Prostate gland (tissue), 2 donors: ENCODE results near the gene SNRPA1. TPM values are rescaled to one million over a fixed set of nuclear protein-coding genes. Genes with fewer than 3 reads are reported as not detected.

Experiments
- DNase-seq: peaks from one replicate; pipeline ENCODE4 v3.0.0-alpha.2; 2019; ENCODE audit warnings: low spot score
- H3K27ac ChIP-seq, 2 donors: fragments of 200-600 bp; sonication (generic); 2 replicates each; pipeline ENCODE4 v1.5.1; 2017 to 2019
- H3K27me3 ChIP-seq: fragments of 200-600 bp; sonication (generic); replicated peaks from 2 replicates; pipeline ENCODE4 v1.5.1; 2019; ENCODE audit not compliant: insufficient read depth
- H3K36me3 ChIP-seq, 2 donors: fragments of 200-600 bp; sonication (generic); 1 replicate in 1 of 2; 2 replicates in 1 of 2; pipeline versions ENCODE4 v1.5.1 to v1.8.1; 2017 to 2019
- H3K4me1 ChIP-seq: fragments of 200-600 bp; sonication (generic); replicated peaks from 2 replicates; pipeline ENCODE4 v1.5.1; 2019
- H3K4me3 ChIP-seq, 2 donors: fragments of 200-600 bp; sonication (generic); 2 replicates each; pipeline ENCODE4 v1.5.1; 2017 to 2019
- H3K9me3 ChIP-seq: fragments of 200-600 bp; sonication (generic); 2 replicates; pipeline ENCODE4 v1.5.1; 2017
- CTCF ChIP-seq, 4 experiments: fragments of 200-600 bp in 2 of 4; fragments of 450-650 bp in 2 of 4; sonication (generic) in 2 of 4; IDR thresholded peaks; 1 replicate in 3 of 4; 2 replicates in 1 of 4; pipeline ENCODE4 v1.5.1; 2016 to 2019; ENCODE audit warnings: antibody characterized with exemption in 4 of 4, mild to moderate bottlenecking in 2 of 4, moderate library complexity in 2 of 4
- POLR2A ChIP-seq: fragments of 450-650 bp; IDR thresholded peaks from one replicate; pipeline ENCODE4 v1.6.1; 2016; ENCODE audit warnings: antibody characterized with exemption, mild to moderate bottlenecking
- POLR2AphosphoS5 ChIP-seq: sonication (generic); formaldehyde crosslinking; IDR thresholded peaks from one replicate; pipeline ENCODE4 v1.6.1; 2017; ENCODE audit warnings: antibody characterized with exemption
- WGBS: methylation state at CpG from one replicate; pipeline ENCODE4 v1.1.5; 2018; 5-methylcytosine and 5-hydroxymethylcytosine counted together
- intact Hi-C: fragments of 100-400 bp; cut with DNase I; formaldehyde crosslinking; loops from one replicate; pipeline ENCODE4 v1.14.2; 2022
- total RNA-seq, 2 donors: library from RNA; depleted of rRNA; stranded (reverse); fragments of >200 nt; gene quantifications; one replicate each; pipeline ENCODE4 v1.1.0, GENCODE V29; 2016

SNRPA1 gene
- total RNA-seq, 2 donors from 2014 or later = 23.6 to 55.3 TPM

- Histone ChIP-seq H3K27ac (no peak overlapping the region), H3K9me3 (no peaks in the 10 kb centered on the region), H3K36me3 (no peaks in the 10 kb centered on the region), H3K4me3 (no peak overlapping the region), H3K4me1 (no peaks in the 10 kb centered on the region), H3K27me3 (no peaks in the 10 kb centered on the region)
- intact Hi-C loops = no loop called here
- TF ChIP-seq POLR2A (no peak), CTCF (IDR thresholded peaks at IDR 0.05) (no peak), POLR2AphosphoS5 (no peak)
- 81% methylated on average over 8 of the region's 8 CpGs for WGBS
- DNase-seq = no peak
These were observed 10.8 kb upstream of the SNRPA1 start for GRCh38 chr15:101305820-101306255.

GRCh38 chr15:101303408-101303807, 8.4 kb upstream of the SNRPA1 start:
- no peaks in the 10 kb centered on the region for H3K4me1 ChIP-seq
- 77% methylated on average over 4 of the region's 4 CpGs for WGBS
- intact Hi-C loops = loop anchor here (5.0 kb wide), 1 partner anchor 199 kb away; no protein-coding TSS in a partner anchor

GRCh38 chr15:101296418-101297405, 1.7 kb upstream of the SNRPA1 start:
- WGBS = 86% methylated on average over 9 of the region's 9 CpGs
- intact Hi-C loops = no loop called here
- no peak overlapping the region for H3K27ac ChIP-seq
- TF ChIP-seq POLR2AphosphoS5 (no peak), POLR2A (no peak), CTCF (IDR thresholded peaks at IDR 0.05) (no peak)
- no peak overlapping the region for H3K4me3 ChIP-seq
- DNase-seq = no peak
- H3K9me3 ChIP-seq = no peaks in the 10 kb centered on the region
- H3K4me1 ChIP-seq = no peaks in the 10 kb centered on the region
- no peaks in the 10 kb centered on the region for H3K36me3 ChIP-seq
- no peaks in the 10 kb centered on the region for H3K27me3 ChIP-seq

More at GRCh38 chr15:101303408-101303807, 8.4 kb upstream of the SNRPA1 start:
- no peak for TF ChIP-seq CTCF (IDR thresholded peaks at IDR 0.05)
- no peak for TF ChIP-seq POLR2A
- no peak for TF ChIP-seq POLR2AphosphoS5
- Histone ChIP-seq H3K36me3 (no peaks in the 10 kb centered on the region), H3K27me3 (no peaks in the 10 kb centered on the region), H3K9me3 (no peaks in the 10 kb centered on the region), H3K27ac (no peak overlapping the region), H3K4me3 (no peak overlapping the region)
- DNase-seq = no peak

GRCh38 chr15:101295607-101296161, 636 bp upstream of the SNRPA1 start:
- H3K4me3 ChIP-seq = peak overlapping the region; percentile 71 to 94
- H3K27me3 ChIP-seq = no peaks in the 10 kb centered on the region
- no peaks in the 10 kb centered on the region for H3K36me3 ChIP-seq
- H3K9me3 ChIP-seq = no peaks in the 10 kb centered on the region
- no peaks in the 10 kb centered on the region for H3K4me1 ChIP-seq
- no peak for TF ChIP-seq CTCF (IDR thresholded peaks at IDR 0.05)
- TF ChIP-seq POLR2AphosphoS5 = no peak
- TF ChIP-seq POLR2A = no peak
- intact Hi-C loops = no loop called here
- WGBS = under 1% methylated on average over 20 of the region's 20 CpGs
- DNase-seq = no peak
- peak overlapping the region; percentile 88 to 90 for H3K27ac ChIP-seq
